GM15510 (cell line): ENCODE measurements around the gene RETREG2.
A peak's percentile ranks its signal among the peaks of the same experiment; 100 is the strongest.

Experiments used
- POLR2A ChIP-seq: IDR thresholded peaks from 3 replicates; pipeline ENCODE4 v1.6.1; 2011; ENCODE audit warnings: borderline replicate concordance; ENCODE audit not compliant: insufficient read length; ENCODE audit errors: extremely low read depth

The RETREG2 gene

GRCh38 chr2:219204425-219205164, 26.5 kb downstream of the RETREG2 start:
- TF ChIP-seq POLR2A, result no peak

GRCh38 chr2:219205165-219205538, 27.1 kb downstream of the RETREG2 start:
- no peak for TF ChIP-seq POLR2A

- TF ChIP-seq POLR2A, result no peak
These were observed 27.9 kb downstream of the RETREG2 start for GRCh38 chr2:219205981-219206327.

GRCh38 chr2:219206328-219207133, 28.5 kb downstream of the RETREG2 start, which contains the start of gene ZFAND2B:
Gene ZFAND2B, plus strand, starts transcription at chr2:219206782. Its CDS starts 206 bp downstream, at chr2:219206988.
- TF ChIP-seq POLR2A, result peak; percentile 99

GRCh38 chr2:219207134-219207883, 29.2 kb downstream of the RETREG2 start:
- no peak for TF ChIP-seq POLR2A

GRCh38 chr2:219207884-219208740, 30.0 kb downstream of the RETREG2 start:
- TF ChIP-seq POLR2A, result no peak

GRCh38 chr2:219209236-219210195, 31.4 kb downstream of the RETREG2 start:
- TF ChIP-seq POLR2A, result no peak

- no peak for TF ChIP-seq POLR2A
These were observed 32.3 kb downstream of the RETREG2 start for GRCh38 chr2:219210196-219210885.

- no peak for TF ChIP-seq POLR2A
These were observed 32.8 kb downstream of the RETREG2 start for GRCh38 chr2:219210886-219211362.

GRCh38 chr2:219213026-219213415, 34.9 kb downstream of the RETREG2 start:
- no peak for TF ChIP-seq POLR2A

- TF ChIP-seq POLR2A, result no peak
These were observed 35.5 kb downstream of the RETREG2 start for GRCh38 chr2:219213486-219214071.

- TF ChIP-seq POLR2A, result no peak
These were observed 36.1 kb downstream of the RETREG2 start for GRCh38 chr2:219214141-219214540.

- no peak for TF ChIP-seq POLR2A
These were observed 36.7 kb downstream of the RETREG2 start for GRCh38 chr2:219214786-219215185.
